HG03521 (cell line): ENCODE measurements around the gene DELE1.
A peak's percentile ranks its signal among the peaks of the same experiment; 100 is the strongest.
"Not testable (repeated sequence)": the region's sequence is repeated elsewhere in the genome, so short reads cannot be mapped to it uniquely, and the experiment has no call there.

Experiments used
- ATAC-seq: cut with Tn5 transposase; IDR thresholded peaks from one replicate; pipeline ENCODE4 v1.9.1; 2021; ENCODE audit warnings: mild to moderate bottlenecking, moderate library complexity; ENCODE audit not compliant: unreplicated experiment

The DELE1 gene

DNA sequence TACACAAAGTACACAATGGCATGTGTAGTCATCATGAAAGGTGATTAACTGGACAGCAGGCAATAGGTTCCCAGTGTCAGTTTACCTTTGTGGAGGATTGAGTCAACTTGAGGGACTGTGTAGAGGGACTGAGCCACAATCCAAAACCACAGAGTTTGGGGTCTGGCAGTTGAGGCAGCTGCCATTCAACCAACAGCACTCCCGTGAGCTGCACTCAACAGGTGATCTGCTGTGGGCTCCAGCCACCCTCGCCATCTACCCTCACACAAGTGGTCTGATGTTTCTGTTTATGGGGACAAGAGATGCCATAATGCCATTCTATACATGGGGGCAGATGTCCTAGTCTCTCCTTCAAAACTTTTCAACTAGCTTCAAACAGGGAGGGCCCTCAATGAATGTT is 2.9 kb upstream of the DELE1 start:
- ATAC-seq: no peak

DNA sequence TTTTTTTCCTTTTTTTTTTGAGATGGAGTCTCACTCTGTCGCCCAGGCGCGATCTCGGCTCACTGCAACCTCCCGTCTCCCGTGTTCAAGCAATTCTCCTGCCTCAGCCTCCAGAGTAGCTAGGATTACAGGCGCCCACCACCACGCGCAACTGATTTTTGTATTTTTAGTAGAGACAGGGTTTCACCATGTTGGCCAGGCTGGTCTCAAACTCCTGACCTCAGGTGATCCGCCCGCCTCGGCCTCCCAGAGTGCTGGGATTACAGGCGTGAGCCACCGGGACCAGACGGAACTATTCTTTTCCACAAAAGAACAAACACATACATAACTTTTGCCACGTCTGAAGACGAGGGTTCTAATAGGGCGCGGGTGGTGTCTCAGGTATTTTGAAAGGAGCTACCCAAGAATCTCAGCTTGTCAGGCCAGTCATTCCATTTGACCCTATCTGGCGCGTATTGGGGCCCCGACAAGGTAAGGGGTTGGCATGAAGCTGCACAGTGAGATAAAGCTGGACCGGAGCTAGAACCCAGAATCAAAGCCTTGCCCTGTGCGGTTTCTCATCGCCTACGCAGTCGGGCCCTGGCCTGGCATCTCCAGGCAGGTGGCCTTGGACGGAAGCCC is 734 bp upstream of the DELE1 start:
- not testable (repeated sequence) for ATAC-seq

DNA sequence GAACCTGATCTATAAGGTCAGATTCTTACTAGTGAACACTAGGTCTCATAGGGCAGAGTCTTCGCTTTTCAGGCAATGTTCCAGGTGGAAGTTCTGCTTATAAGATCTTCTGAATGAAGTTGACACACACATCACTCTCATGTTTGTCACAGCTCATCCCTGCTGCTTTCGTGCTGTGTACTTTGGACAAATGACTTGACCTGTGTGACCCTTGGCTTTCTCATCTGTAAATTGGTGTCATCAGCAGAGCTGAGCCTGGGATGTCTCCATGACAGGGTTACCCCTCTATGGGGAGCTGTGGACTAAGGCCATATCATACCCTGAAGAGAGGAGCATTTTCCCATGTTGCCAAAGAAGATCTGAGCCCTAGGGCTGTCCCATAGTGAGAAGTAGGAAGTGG is 2.8 kb downstream of the DELE1 start:
- ATAC-seq: no peak

DNA sequence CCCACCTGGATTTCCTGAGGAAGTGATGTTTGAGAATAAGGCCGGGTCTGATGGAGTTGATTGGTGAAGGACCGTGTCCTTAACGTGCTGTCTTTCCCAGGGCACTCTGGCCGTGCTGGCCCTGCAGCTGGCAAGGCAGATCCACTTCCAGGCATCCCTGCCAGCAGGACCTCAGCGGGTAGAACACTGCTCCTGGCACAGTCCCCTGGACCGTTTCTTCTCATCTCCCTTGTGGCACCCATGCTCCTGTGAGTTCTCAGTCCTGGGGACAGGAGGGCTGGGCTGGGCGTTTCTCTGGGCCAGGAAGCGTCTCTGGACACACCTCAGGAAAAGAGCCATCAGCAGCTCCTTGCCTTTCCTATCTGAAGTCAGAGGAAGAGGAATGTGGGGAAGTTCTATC is 4.4 kb downstream of the DELE1 start:
- no peak for ATAC-seq

DNA sequence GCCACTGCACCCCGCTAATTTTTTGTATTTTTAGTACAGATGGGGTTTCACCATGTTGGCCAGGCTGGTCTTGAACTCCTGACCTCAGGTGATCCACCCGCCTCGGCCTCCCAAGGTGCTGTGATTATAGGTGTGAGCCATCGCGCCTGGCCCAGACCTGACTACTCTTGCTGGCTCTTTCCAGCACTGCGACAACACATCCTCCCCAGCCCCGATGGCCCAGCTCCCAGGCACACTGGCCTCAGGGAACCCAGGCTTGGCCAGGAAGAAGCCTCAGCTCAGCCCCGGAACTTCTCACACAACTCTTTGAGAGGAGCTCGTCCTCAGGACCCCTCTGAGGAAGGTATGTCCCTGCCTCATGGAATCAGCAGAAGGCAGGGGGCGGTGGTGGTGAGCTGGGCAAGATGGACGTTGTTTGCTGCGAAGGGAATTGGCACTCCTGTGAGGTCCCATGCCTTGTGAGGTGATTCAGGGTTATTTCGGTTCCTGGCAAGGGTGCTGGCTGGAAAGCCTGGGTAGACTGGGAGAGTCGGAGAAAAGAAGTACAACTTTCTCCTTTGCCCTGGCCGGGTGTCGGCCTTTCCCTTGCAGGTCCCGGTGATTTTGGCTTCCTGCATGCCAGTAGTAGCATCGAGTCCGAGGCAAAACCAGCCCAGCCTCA is 5.9 kb downstream of the DELE1 start:
- no peak for ATAC-seq

DNA sequence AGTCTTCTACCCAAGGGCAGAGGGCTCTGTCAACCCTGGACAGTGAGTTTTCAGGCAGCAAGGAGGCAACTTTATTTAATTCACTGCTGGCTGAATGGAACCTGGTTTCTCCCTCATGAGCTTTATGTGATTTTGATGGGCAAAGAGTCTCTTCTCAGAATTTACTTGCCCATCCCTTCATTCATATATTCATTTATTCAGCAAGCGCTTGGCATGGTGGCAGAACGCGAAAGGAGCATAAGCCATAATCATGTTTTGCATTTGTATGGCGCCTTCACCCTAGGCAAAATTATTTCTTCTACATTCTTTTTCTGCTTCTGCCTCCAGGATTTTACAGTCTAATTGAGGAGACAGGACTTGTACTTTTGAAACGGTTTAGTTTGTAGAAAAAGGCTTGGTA is 8.0 kb downstream of the DELE1 start:
- ATAC-seq: no peak

DNA sequence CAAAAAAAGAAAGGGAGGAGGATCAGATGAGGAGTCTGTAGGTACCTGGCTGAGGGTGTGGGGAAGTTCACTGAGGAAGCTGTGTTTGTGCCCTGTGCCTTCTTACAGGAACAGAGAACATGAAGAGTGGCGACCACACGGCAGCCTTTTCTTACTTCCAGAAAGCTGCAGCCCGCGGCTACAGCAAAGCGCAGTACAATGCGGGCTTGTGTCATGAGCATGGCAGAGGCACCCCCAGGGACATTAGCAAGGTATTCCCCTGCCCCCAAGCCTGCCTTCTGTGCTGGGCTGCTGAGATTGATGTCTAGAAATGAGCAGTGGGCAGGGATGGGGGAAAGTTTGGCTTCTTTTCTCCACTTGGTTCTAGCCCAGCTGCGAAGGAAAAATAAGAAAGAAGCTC is 9.5 kb downstream of the DELE1 start:
- no peak for ATAC-seq

DNA sequence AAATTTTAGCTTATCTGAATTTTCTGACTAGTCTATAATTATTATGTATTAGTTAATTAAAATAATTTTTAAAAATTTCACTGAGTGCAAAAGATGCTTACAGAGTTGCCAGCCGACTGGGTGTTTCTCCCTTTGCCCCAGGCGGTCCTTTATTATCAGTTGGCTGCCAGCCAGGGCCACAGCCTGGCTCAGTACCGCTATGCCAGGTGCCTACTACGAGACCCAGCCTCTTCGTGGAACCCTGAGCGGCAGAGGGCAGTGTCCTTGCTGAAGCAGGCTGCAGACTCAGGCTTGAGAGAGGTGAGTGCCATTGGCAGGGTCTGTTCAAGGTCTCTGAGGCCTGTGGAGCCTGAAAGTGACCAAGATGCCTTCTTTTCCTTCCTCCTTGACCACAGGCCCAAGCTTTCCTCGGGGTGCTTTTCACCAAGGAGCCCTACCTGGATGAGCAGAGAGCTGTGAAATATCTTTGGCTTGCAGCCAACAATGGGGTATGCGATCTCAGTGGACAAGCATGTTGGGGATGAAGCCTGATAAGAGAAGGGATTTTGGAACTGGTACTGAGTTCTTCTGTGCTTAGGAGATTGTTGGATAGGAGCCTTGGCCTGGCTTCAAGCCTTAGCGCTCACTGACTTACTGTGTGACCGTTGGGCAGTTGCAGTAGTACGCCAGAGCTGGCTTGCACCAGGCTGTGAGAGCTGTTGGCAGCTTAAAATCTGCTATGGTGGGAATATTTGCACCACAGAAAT is 10.6 kb downstream of the DELE1 start:
- ATAC-seq: no peak

DNA sequence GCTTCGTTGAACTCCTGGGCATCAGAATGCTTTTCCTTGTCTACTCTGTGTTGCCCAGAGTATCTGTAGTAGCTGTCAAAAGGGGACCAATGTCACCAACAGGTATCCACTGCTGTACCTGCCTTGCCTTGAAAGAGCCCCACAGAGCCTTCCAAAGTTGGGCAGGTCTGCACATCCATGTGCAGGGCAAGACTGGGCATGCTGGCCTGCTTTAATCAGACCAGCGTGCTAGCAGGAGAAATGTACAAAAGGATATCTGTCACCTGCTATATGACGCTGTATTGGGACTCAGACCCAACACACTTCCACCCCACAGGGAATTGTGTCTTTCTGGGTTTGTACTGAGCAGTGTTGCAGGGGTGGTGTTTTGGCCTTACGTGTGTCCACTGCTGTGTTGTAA is 11.9 kb downstream of the DELE1 start:
- ATAC-seq: no peak

DNA sequence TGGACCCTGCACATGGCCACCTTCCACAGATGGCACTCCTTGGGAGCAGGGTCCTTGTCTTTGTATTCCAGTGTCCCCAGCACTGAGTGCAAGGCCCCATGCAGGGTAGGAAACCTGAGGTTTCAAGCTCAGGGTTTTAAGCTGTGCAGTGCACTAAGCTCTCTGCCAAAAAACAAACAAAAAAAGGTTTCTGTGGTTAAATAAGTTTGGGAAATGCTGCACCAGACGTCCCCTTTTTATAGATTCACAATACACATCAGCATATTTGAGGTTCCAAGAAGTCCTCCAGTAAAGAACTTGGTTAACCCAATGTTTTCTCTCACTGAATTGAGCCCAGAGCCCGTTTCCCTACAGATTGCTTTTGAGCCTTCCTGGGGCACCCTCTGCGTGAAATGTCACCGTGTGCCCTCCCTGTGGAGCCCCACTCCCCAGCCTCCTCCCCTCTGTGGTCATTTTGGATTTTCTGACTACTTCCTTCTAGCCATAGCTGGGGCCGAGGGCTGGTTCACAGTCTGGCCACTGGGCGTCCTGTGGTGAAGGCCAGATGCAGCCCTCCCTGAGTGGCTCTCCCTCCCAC is 17.1 kb downstream of the DELE1 start:
- no peak for ATAC-seq

DNA sequence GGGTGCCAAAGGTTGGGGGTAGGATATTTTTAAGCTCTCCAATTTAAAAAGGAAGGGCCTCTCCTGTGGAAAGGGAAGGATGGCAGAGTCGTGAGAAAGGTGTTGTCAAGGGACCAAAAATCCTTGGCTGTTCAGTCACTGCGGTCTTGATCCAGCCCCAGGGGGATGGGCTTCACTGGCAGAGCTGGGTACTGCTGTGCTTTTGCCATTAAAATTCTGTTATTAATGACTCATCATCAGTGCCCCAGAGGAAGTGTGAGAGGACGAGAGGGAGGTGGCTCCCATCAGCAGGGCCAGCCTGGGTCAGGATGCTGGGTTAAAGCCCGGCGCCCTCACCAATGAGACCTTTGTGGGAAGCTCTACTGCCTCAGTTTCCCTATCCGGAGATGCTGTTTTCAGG is 17.6 kb downstream of the DELE1 start:
- no peak for ATAC-seq

DNA sequence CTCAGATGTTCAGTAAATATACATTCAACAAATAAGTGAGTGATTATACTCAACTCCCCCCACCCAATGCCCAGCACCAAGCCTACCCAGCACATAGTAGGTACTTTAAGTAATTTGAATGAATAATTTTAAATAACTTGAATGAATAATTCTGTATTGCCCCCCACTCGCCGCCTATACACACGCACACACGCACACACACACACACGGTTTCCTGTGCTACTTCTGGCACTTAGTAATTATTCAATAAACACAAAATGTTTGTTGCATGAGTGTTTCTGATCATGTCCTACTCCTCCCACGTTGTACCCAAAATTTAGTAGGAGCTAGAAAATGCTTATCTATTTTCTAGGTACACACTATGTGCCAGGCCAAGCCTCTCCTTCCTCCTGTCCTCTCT is 18.1 kb downstream of the DELE1 start:
- no peak for ATAC-seq

DNA sequence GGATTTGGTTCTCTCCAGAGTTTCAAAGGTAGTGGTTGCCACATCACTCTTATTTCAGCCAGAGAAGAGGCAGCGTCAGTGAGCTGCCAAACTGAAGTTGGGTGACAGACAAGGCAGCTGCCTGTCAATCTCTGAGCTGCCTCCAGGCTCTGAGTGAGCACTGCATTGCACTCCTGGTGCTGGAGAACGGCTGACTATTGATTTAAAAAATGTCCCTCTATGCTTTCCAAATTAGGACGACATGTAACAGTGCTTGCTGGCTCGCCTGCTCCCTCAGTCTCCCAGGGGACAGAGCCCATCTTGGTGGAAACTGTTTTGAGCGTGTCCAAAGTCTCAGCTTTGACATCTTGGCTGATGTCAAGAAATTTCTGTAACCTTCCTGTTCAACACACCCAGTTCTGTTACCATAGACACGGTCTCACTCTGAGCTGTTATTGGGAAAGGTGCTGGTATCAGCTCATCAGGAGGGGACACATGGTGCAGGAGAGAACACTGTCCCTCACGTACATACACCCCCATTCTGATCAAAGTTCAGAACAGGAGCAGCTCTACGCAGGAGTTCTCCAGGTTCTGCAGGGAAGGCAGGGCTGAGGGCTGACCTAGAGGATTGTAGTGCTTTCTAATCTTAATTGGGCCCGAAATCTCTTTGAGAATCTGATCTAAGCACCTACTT is 18.6 kb downstream of the DELE1 start:
- no peak for ATAC-seq

DNA sequence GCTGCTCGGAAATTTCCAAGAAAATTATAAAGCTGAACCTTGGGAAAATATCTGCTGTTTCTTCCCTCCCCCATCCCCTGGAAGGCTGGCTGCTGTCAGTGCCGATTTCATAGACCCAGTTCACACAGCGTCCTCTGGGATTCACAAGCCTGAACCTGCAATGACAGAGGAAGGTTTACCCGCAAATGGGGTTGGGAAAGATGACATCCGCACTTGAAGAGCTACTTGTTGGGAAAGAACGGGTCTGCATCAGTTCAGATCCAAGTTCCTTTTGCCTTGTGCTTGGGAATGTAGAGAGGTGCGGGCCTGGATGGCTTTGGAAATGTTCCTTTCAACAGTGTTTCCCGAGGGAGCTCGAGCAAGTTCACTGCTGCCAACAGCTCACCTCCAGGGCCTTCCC is 20.4 kb downstream of the DELE1 start:
- ATAC-seq: no peak

DNA sequence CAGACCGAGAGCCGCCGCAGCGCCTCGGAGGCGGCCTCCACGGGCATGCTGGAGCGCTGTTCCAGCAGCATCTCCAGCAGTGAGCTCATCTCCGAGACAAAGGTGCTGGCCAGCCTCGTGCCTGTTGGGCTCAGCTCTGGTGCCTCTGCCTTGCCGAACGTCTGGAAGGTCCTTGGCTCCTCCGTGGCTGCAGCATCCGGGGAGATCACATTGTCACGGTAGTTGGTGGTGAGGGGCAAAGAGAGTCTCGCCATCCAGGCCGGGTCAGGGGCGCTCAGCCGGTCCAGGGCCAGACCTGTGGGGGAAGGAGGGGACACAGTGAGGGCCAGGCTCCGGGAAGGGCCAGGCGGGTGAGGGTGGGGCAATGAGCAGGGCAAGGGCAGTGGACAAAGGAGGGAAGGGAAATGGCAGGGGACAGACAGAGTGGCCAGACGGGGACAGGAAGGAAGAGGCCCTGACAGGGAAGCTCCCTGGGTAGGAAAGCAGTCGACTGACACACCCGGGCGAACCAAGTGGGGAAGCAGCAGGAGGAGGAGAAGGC is 21.9 kb downstream of the DELE1 start:
- no peak for ATAC-seq

DNA sequence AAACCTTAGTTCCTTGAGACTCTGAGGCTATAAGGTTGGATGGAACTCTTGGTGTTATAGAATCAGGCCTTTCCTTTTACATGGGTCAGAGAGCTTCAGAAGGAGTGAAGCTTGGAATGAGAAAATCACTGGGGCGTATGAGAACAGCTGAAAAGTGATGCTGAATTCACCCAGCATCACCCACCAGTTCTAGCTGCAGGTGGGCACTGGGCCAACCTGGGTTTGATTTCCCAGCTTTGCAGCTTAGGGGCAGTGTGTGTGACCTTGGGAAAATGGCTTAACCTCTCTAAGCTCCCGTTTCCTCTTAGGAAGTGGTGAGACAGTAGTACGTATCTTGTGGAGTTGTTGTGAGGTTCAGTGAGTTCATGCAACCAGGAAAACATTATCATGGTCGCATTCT is 23.6 kb downstream of the DELE1 start:
- ATAC-seq: no peak

DNA sequence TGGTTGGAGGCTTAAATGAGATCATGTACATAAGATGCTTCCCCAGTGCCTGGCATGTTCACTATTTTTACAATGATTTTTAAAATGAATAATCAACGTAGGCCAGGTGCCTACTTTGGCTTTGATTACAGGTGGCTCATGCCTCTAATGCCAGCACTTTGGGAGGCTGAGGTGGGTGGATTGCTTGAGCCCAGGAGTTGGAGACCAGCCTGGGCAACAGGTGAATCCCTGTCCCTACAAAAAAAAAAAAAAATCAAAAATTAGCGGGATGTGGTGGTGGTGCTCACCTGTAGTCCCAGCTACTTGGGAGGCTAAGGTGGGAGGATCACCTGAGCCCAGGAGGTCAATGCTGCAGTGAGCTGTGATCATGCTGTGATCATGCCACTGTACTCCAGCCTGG is 25.1 kb downstream of the DELE1 start:
- no peak for ATAC-seq

DNA sequence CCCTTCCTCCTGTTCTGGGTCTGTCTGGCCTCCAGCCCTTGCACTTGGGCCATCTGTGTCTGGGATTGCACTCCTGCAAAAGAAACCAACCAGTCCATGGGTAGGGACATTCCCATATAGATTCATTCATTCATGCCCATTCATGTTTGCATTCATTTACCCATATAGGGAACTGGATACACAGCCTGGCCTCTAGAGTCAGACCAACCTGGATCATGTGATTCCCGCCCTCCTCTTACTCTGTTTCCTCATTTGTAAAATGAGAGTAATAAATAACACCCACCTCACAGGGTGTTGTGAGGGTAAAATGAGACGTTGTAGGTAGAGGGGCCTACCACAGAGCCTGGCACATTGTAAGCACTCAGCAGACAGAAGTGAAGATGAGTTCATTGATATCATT is 25.8 kb downstream of the DELE1 start:
- no peak for ATAC-seq

DNA sequence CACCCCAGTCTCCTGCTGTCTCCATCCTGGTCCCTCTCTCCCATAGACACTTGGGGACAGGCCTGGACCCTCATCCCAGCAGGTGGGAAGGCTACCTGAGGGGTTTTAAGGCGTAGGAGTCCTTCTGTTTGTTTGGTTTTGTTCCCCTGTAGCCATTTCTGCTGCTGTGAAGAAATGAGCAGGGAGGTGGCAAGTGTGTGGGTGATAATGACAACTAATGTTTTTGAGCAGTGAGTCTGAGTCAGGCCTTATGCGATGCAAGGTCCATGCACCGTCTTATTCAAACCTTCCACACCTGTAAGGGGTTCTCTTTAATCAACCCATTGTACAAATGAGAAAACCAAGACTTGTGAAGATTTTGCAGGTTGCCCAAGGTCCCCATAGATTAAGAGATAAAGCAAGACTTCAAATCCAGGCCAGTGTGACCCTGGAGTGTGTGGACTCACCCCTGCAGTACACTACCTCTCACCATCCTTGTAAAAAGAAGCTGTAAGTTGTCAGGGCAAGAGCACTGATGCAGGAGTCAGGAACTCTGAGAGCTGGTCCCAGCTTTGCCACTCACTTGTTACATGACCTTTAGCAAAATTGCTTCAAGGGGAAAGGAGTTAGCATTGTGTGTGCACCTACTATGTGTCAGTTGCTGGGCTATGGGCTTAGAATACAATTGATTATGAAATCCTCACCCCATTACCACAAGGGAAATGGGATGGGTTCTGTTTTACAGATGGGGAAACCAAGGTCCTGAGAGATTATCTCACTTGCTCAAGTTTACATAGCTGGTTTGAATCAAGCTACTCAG is 26.7 kb downstream of the DELE1 start:
- ATAC-seq: no peak

DNA sequence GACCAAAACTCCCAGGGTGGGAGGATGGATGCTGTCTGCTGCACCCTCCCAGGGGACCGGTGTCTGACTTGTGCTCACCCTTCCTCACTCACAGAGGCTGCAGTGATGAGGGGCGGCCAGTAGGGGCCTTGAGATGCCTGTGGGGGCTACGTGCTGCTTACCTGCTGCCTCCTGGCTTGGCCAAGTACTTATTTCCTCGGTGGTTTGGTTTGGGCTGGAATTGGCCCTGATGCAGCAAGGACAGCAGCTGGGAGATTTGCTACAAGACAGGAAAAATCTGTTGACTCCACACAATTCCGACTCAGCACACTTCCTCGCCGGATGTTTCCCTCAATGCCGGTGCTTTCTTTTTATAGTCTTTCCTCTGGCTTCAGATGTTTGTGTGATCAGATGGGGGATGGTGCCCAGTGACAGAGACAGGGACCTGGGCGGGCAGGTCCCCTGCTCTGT is 27.7 kb downstream of the DELE1 start:
- peak; percentile 87 for ATAC-seq
